ENCODE data around the gene C1D.
"Not testable (repeated sequence)": the region's sequence is repeated elsewhere in the genome, so short reads cannot be mapped to it uniquely, and the experiment has no call there.

C1D gene

DNA sequence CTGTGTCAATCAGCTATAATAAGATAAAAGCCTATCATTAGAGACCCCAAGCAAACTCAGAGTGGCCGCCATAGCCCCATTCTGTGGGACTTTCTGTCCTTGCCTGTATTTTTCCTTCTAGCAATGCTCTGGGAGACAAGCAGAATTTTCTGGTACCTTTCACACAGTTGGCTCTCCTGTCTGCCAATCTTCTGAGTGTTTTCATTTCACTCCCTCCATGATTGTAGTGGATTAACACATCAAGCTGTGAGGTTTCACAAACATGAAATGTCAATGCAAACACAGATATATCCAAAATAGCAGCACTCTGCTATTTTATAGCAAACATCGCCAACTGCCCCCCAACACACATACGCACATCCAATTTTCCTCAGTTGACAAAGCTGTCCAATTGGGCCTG is 64.9 kb downstream of the C1D start:
- no peak for DNase-seq

GRCh38 chr2:67997528-67997900 is 65.3 kb downstream of the C1D start:
- DNase-seq, result no peak

DNA sequence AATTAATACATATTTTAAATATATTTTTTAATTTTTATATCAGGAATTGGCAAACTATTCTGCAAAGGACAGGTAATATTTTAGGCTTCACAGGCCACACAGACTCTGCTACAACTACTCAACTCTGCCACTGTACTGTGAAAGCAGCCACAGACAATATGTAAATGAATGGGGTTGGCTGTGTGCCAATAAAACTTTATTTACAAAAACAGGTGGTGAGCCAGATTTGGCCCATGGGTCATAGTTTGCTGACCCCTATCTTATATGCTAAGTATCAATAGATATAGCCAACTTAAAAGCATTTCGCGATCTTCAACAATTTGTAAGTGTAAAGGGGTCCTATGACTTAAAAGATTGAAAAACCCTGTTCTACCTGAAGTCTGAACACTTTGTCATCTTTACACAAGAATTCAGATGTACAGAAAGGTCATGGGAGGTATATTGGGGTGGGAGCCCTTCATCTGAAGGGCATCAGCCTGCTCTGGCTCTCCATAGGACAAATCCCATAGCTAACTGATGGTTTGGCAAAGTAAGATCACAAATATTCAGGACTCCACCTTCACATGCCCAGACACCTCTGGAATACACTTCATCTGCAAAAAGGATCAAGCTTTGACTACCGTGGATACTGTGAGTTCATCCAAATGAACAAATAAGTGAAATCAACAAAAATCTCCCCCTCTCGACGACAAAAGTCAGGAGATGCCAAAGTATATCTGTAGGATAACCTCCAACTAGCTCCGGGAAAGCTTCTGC is 65.9 kb downstream of the C1D start:
- DNase-seq, result no peak

- no peak for DNase-seq
These were observed 68.1 kb downstream of the C1D start for GRCh38 chr2:67994716-67995115.

GRCh38 chr2:67994069-67994468 is 68.7 kb downstream of the C1D start:
- DNase-seq, result not testable (repeated sequence)

DNA sequence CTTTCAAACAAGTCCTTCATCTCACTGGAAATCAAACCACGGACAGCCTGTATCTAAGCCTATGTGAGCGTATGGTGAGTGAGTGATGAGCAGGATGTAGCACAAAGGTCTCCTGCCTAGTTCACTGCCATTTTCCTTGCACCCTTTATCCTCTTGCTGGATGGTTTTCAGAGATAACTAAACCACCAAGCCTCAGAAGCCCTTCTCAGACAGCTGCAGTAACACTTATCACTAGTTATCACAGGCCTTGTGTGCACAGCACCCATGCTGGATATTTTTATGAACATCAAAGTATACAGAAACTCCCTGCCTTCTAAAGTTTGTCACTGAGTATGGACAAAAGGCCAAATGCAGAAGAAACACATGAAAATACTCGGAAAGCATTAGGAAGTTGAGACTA is 69.5 kb downstream of the C1D start:
- DNase-seq, result no peak

DNA sequence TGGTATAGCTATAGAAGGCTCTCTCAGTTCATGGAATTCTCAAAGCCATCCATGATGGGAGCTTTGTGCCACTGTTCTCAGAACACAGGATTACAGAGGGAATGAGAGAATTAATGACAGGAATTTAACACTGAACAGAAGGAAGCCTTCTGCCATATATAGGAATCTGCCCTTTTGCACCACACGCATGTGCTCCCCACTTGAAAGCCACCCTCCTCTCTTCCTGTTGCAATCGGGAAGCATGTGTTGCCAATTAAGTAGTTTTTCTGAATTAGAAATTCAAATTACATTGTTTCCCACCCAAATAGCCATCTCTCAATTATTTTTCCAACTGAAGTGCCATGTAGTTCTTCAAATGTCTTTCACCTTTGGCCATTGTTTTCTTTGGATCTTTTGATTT is 71.3 kb downstream of the C1D start:
- no peak for DNase-seq
